Measurements from ENCODE around the gene MTX3. TPM values are rescaled to one million over a fixed set of nuclear protein-coding genes. Genes with fewer than 3 reads are reported as not detected.

The MTX3 gene
- total RNA-seq, 1 experiment from 2014 or later: 34.6 TPM

GRCh38 chr5:80034962-80035821 lies 44.1 kb upstream of the MTX3 start, which contains the start of gene THBS4 (continued):
- TF ChIP-seq ARID4B (CRISPR knock-in tag; IDR thresholded peaks at IDR 0.05; ENCODE audit: borderline replicate concordance): no peak
- no peak for TF ChIP-seq JAZF1 (CRISPR knock-in tag; IDR thresholded peaks at IDR 0.05)
- TF ChIP-seq SOX15 (CRISPR knock-in tag; IDR thresholded peaks at IDR 0.05): no peak
- no peak for TF ChIP-seq ELF4 (CRISPR knock-in tag; IDR thresholded peaks at IDR 0.05; ENCODE audit: low read depth)

GRCh38 chr5:80034559-80034958 lies 43.5 kb upstream of the MTX3 start:
- ATAC-seq (no peak), DNase-seq (ENCODE audit: low spot score) (no peak)
- Mint-ChIP-seq H3K9me3 (no peaks in the 10 kb centered on the region), H3K4me1 (peaks cover 11% of the 10 kb centered on the region), H3K27ac (no peak overlapping the region), H3K36me3 (no peaks in the 10 kb centered on the region), H3K4me3 (peak overlapping the region; percentile 87), H3K27me3 (ENCODE audit: low read depth) (peaks cover 48% of the 10 kb centered on the region)
- TF ChIP-seq SP1 (CRISPR knock-in tag; conservative IDR thresholded peaks at IDR 0.05) (no peak), SMAD3 (CRISPR knock-in tag; IDR thresholded peaks at IDR 0.05; ENCODE audit: borderline replicate concordance) (no peak), RELA (CRISPR knock-in tag; IDR thresholded peaks at IDR 0.05; ENCODE audit: borderline replicate concordance) (no peak), NR2C2 (CRISPR knock-in tag; IDR thresholded peaks at IDR 0.05) (no peak), TCF7 (CRISPR knock-in tag; IDR thresholded peaks at IDR 0.05; ENCODE audit: low read depth) (no peak)
- ChIA-PET POLR2A (no interaction called here), CTCF (interaction anchor here (0.9 to 1.0 kb wide), 3 partner anchors 49 to 311 kb away, joined by 3 to 6 read pairs (median 4); no protein-coding TSS in a partner anchor)

- TF ChIP-seq ARID4B (CRISPR knock-in tag; IDR thresholded peaks at IDR 0.05; ENCODE audit: borderline replicate concordance) (no peak), OVOL2 (CRISPR knock-in tag; IDR thresholded peaks at IDR 0.05; ENCODE audit: borderline replicate concordance) (no peak), CBFB (CRISPR knock-in tag; IDR thresholded peaks at IDR 0.05; ENCODE audit: low read depth) (no peak), PRRX2 (CRISPR knock-in tag; IDR thresholded peaks at IDR 0.05) (no peak), SMAD3 (CRISPR knock-in tag; IDR thresholded peaks at IDR 0.05; ENCODE audit: borderline replicate concordance) (no peak), ZNF396 (CRISPR knock-in tag; IDR thresholded peaks at IDR 0.05; ENCODE audit: borderline replicate concordance) (no peak), ERG (CRISPR knock-in tag; IDR thresholded peaks at IDR 0.05) (no peak), NR2C2 (CRISPR knock-in tag; IDR thresholded peaks at IDR 0.05) (no peak)
- CTCF ChIA-PET: interaction anchor here (1.0 kb wide), 1 partner anchor 50 kb away, joined by 3 read pairs; no protein-coding TSS in a partner anchor
- H3K27me3 Mint-ChIP-seq (ENCODE audit: low read depth): peaks cover 48% of the 10 kb centered on the region
Observed at GRCh38 chr5:80033513-80033912, 42.5 kb upstream of the MTX3 start.

More at GRCh38 chr5:80033513-80033912, 42.5 kb upstream of the MTX3 start:
- POLR2A ChIA-PET: no interaction called here
- no peak overlapping the region for H3K4me3 Mint-ChIP-seq
- DNase-seq (ENCODE audit: low spot score) (no peak), ATAC-seq (no peak)
- H3K27ac Mint-ChIP-seq: no peak overlapping the region
- no peaks in the 10 kb centered on the region for H3K36me3 Mint-ChIP-seq
- H3K9me3 Mint-ChIP-seq: no peaks in the 10 kb centered on the region
- peaks cover 11% of the 10 kb centered on the region for H3K4me1 Mint-ChIP-seq
